Globus pallidus (tissue), 1 donor: ENCODE data around the gene SLC17A1.
"Not testable (repeated sequence)": the region's sequence is repeated elsewhere in the genome, so short reads cannot be mapped to it uniquely, and the experiment has no call there.

ENCODE experiments used
- DNase-seq: peaks from one replicate; pipeline ENCODE4 v3.0.0-alpha.2; 2015; ENCODE audit warnings: low spot score

Gene SLC17A1

GRCh38 chr6:25756382-25757363 lies 75.2 kb downstream of the SLC17A1 start:
- no peak for DNase-seq

- no peak for DNase-seq
Measured at GRCh38 chr6:25755483-25755882, 76.4 kb downstream of the SLC17A1 start.

- DNase-seq = no peak
Measured at GRCh38 chr6:25754535-25754934, 77.3 kb downstream of the SLC17A1 start, which contains the start of gene SLC17A4. SLC17A4 (plus strand) TSS chr6:25754742; CDS start chr6:25761963, 7,221 bp downstream.

- DNase-seq = no peak
Measured at GRCh38 chr6:25753079-25753478, 78.8 kb downstream of the SLC17A1 start.

GRCh38 chr6:25750906-25751305 lies 80.9 kb downstream of the SLC17A1 start:
- DNase-seq = no peak

- DNase-seq = no peak
Measured at GRCh38 chr6:25749837-25750236, 82.0 kb downstream of the SLC17A1 start.

GRCh38 chr6:25748601-25749517 lies 83.0 kb downstream of the SLC17A1 start:
- not testable (repeated sequence) for DNase-seq

GRCh38 chr6:25748049-25748448 lies 83.8 kb downstream of the SLC17A1 start:
- no peak for DNase-seq

- DNase-seq = no peak
Measured at GRCh38 chr6:25747477-25747876, 84.4 kb downstream of the SLC17A1 start.

GRCh38 chr6:25746968-25747367 lies 84.9 kb downstream of the SLC17A1 start:
- DNase-seq = no peak

- no peak for DNase-seq
Measured at GRCh38 chr6:25745836-25746235, 86.0 kb downstream of the SLC17A1 start.

- no peak for DNase-seq
Measured at GRCh38 chr6:25743868-25744267, 88.0 kb downstream of the SLC17A1 start.

GRCh38 chr6:25735261-25735660 lies 96.6 kb downstream of the SLC17A1 start:
- DNase-seq = no peak
